HCT116 (cell line): ENCODE measurements around the gene PNRC2. TPM values are rescaled to one million over a fixed set of nuclear protein-coding genes. Genes with fewer than 3 reads are reported as not detected.

Source experiments
- ATAC-seq: fragments of 200-7000 bp; cut with Tn5 transposase; 2 replicates; pipeline ENCODE4 v1.9.1; 2020; ENCODE audit warnings: mild to moderate bottlenecking, moderate library complexity
- BruUV-seq: library from RNA; stranded (reverse); fragments of 400-500 nt; replicated peaks from 2 replicates; lab custom pipeline; 2021; lab: Mats Ljungman, UMichigan
- CTCF ChIA-PET: fragments of 300-600 bp; sonication (Branson Sonifier 250); formaldehyde crosslinking; loops from one replicate; lab custom pipeline; 2021; ENCODE audit warnings: antibody characterized with exemption; lab: Charles Lee
- POLR2A ChIA-PET: fragments of 300-600, 350-600 bp; sonication (Branson Sonifier 250); formaldehyde crosslinking; loops from one replicate; lab custom pipeline; 2021; ENCODE audit warnings: antibody characterized with exemption; lab: Charles Lee
- RAD21 ChIA-PET, 2 experiments: fragments of 300-600 bp; sonication (Branson Sonifier 250); formaldehyde crosslinking; loops; one replicate each; lab custom pipeline; 2023; ENCODE audit warnings: low total read pairs in 2 of 2; ENCODE audit not compliant: uncharacterized antibody in 2 of 2, unreplicated experiment in 2 of 2, low non-redundant PET in 1 of 2; lab: Charles Lee
- DNase-seq: peaks from one replicate; pipeline ENCODE4 v3.0.0-alpha.2; 2010; ENCODE audit warnings: low read depth, low spot score
- H2AFZ ChIP-seq: fragments of 200-600 bp; shearing (Covaris generic), sonication (generic); 2 replicates; pipeline ENCODE4 v1.6.1; 2017; ENCODE audit warnings: low read depth, mixed run types, mixed read lengths, antibody characterized with exemption, low read length; ENCODE audit not compliant: poor library complexity, severe bottlenecking
- H3K27ac ChIP-seq: 2 replicates; pipeline ENCODE4 v1.5.1; 2012; ENCODE audit warnings: low read depth, low read length
- H3K27me3 ChIP-seq: fragments of 200-600 bp; sonication (generic); 2 replicates; pipeline ENCODE4 v1.6.1; 2016; ENCODE audit warnings: mixed run types, low read length, mixed read lengths; ENCODE audit not compliant: insufficient read depth
- H3K36me3 ChIP-seq, 2 experiments: fragments of 200-500 bp in 1 of 2; fragments of 200-600 bp in 1 of 2; sonication (Bioruptor generic) in 1 of 2; sonication (generic) in 1 of 2; 2 replicates each; pipeline versions ENCODE4 v1.5.1 to v1.6.1; 2014 to 2016; ENCODE audit warnings: low read length in 2 of 2, inconsistent platforms in 1 of 2, mixed read lengths in 1 of 2, mixed run types in 1 of 2; ENCODE audit not compliant: insufficient read depth in 2 of 2, control insufficient read depth in 1 of 2
- H3K4me1 ChIP-seq, 2 experiments: fragments of 200-600 bp in 1 of 2; sonication (generic) in 1 of 2; 2 replicates each; pipeline versions ENCODE4 v1.5.1 to v1.6.1; 2012 to 2017; ENCODE audit warnings: low read length in 2 of 2, inconsistent platforms in 1 of 2, mild to moderate bottlenecking in 1 of 2, mixed read lengths in 1 of 2, mixed run types in 1 of 2, moderate library complexity in 1 of 2; ENCODE audit not compliant: insufficient read depth in 2 of 2, control insufficient read depth in 1 of 2
- H3K4me2 ChIP-seq: fragments of 200-600 bp; sonication (generic); 2 replicates; pipeline ENCODE4 v1.6.1; 2017; ENCODE audit warnings: mixed run types, low read length, mixed read lengths
- H3K4me3 ChIP-seq, 2 experiments: fragments of 200-600 bp in 1 of 2; sonication (generic) in 1 of 2; replicated peaks in 1 of 2; 2 replicates each; pipeline ENCODE4 v1.5.1; 2011 to 2016; ENCODE audit warnings: low read length in 2 of 2, control low read depth in 1 of 2, low read depth in 1 of 2, mild to moderate bottlenecking in 1 of 2, mixed read lengths in 1 of 2, mixed run types in 1 of 2
- H3K79me2 ChIP-seq: fragments of 200-600 bp; sonication (generic); 2 replicates; pipeline ENCODE4 v1.6.1; 2017; ENCODE audit warnings: mild to moderate bottlenecking, mixed run types, low read length, moderate library complexity, mixed read lengths; ENCODE audit not compliant: insufficient read depth
- H3K9ac ChIP-seq: fragments of 200-600 bp; sonication (generic); 2 replicates; pipeline ENCODE4 v1.6.1; 2016; ENCODE audit warnings: low read length, mixed read lengths
- H3K9me2 ChIP-seq: fragments of 200-600 bp; sonication (generic), shearing (Covaris generic); 2 replicates; pipeline ENCODE4 v1.6.1; 2017; ENCODE audit warnings: mixed run types, mild to moderate bottlenecking, moderate library complexity; ENCODE audit not compliant: insufficient read depth
- H3K9me3 ChIP-seq, 2 experiments: fragments of 200-500 bp in 1 of 2; fragments of 200-600 bp in 1 of 2; sonication (Bioruptor generic) in 1 of 2; sonication (generic) in 1 of 2; 2 replicates each; pipeline ENCODE4 v1.6.1; 2014 to 2017; ENCODE audit warnings: low read length in 2 of 2, mixed read lengths in 2 of 2, inconsistent platforms in 1 of 2, low read depth in 1 of 2, mild to moderate bottlenecking in 1 of 2, mixed run types in 1 of 2, moderate library complexity in 1 of 2; ENCODE audit not compliant: control insufficient read depth in 1 of 2, insufficient read depth in 1 of 2
- H4K20me1 ChIP-seq: fragments of 200-600 bp; sonication (generic), shearing (Covaris generic); 2 replicates; pipeline ENCODE4 v1.6.1; 2017; ENCODE audit warnings: mixed run types, mild to moderate bottlenecking, moderate library complexity; ENCODE audit not compliant: insufficient read depth
- CBX3 ChIP-seq: IDR thresholded peaks from 2 replicates; pipeline ENCODE4 v1.6.1; 2012; ENCODE audit warnings: low read depth
- CEBPB ChIP-seq: IDR thresholded peaks from 2 replicates; pipeline ENCODE4 v1.6.1; 2012; ENCODE audit warnings: low read depth
- ELF1 ChIP-seq: IDR thresholded peaks from 2 replicates; pipeline ENCODE4 v1.6.1; 2012; ENCODE audit warnings: low read depth, borderline replicate concordance
- EZH2 ChIP-seq: fragments of 200-600 bp; sonication (generic); IDR thresholded peaks from 2 replicates; pipeline ENCODE4 v1.6.1; 2017; ENCODE audit warnings: antibody characterized with exemption, mixed run types
- EZH2phosphoT487 ChIP-seq: fragments of 200-600 bp; IDR thresholded peaks from 2 replicates; pipeline ENCODE4 v1.6.1; 2018; ENCODE audit warnings: antibody characterized with exemption, borderline replicate concordance
- JUND ChIP-seq: IDR thresholded peaks from 2 replicates; pipeline ENCODE4 v1.6.1; 2012
- POLR2AphosphoS5 ChIP-seq: IDR thresholded peaks from 2 replicates; pipeline ENCODE4 v1.6.1; 2011; ENCODE audit warnings: mild to moderate bottlenecking, low read depth, low read length, moderate library complexity
- RAD21 ChIP-seq: IDR thresholded peaks from 2 replicates; pipeline ENCODE4 v1.6.1; 2012; ENCODE audit warnings: low read depth, mild to moderate bottlenecking
- SP1 ChIP-seq: IDR thresholded peaks from 2 replicates; pipeline ENCODE4 v1.6.1; 2012; ENCODE audit warnings: low read depth
- SRF ChIP-seq: IDR thresholded peaks from 2 replicates; pipeline ENCODE4 v1.6.1; 2012; ENCODE audit warnings: low read depth
- YY1 ChIP-seq: IDR thresholded peaks from 2 replicates; pipeline ENCODE4 v1.6.1; 2011; ENCODE audit warnings: low read length, low read depth, moderate library complexity, mild to moderate bottlenecking; ENCODE audit not compliant: insufficient replicate concordance; ENCODE audit errors: extremely low read depth
- ZFX ChIP-seq: fragments of 450-650 bp; IDR thresholded peaks from 2 replicates; pipeline ENCODE4 v1.6.1; 2017
- ZNF274 ChIP-seq: fragments of 200-500 bp; sonication (Bioruptor generic); IDR thresholded peaks from 2 replicates; pipeline ENCODE4 v1.6.1; 2014; ENCODE audit warnings: mild to moderate bottlenecking, low read depth, low read length, inconsistent platforms
- intact Hi-C: fragments of 100-400 bp; cut with micrococcal nuclease; formaldehyde crosslinking; loops from 2 replicates; pipeline ENCODE4 v1.10.0; 2022
- total RNA-seq: library from RNA; stranded (reverse); gene quantifications from one replicate; pipeline ENCODE4 v1.2.1, GENCODE V29; 2021; ENCODE audit not compliant: unreplicated experiment
- TF ChIP-seq, protein P1 (sequence below): IDR thresholded peaks from 2 replicates; pipeline ENCODE4 v1.6.1; 2011; ENCODE audit warnings: mild to moderate bottlenecking, low read length, moderate library complexity; ENCODE audit not compliant: insufficient replicate concordance; ENCODE audit errors: extremely low read depth
- TF ChIP-seq, protein P2 (sequence below): IDR thresholded peaks from 2 replicates; pipeline ENCODE4 v1.6.1; 2012
- TF ChIP-seq, protein P3 (sequence below), 3 experiments: fragments of 200-600 bp in 1 of 3; sonication (generic) in 1 of 3; IDR thresholded peaks in 2 of 3; conservative IDR thresholded peaks in 1 of 3; 2 replicates each; pipeline ENCODE4 v1.5.1; 2012 to 2017; ENCODE audit warnings: low read depth in 2 of 3, low read length in 2 of 3, antibody characterized with exemption in 1 of 3, borderline replicate concordance in 1 of 3, control low read depth in 1 of 3, mild to moderate bottlenecking in 1 of 3, mixed read lengths in 1 of 3, mixed run types in 1 of 3, moderate library complexity in 1 of 3; ENCODE audit not compliant: insufficient read depth in 1 of 3
- TF ChIP-seq, protein P4 (sequence below): IDR thresholded peaks from 2 replicates; pipeline ENCODE4 v1.6.1; 2012; ENCODE audit warnings: low read depth

The PNRC2 gene
- total RNA-seq, 1 experiment from 2014 or later = 92.1 TPM

DNA sequence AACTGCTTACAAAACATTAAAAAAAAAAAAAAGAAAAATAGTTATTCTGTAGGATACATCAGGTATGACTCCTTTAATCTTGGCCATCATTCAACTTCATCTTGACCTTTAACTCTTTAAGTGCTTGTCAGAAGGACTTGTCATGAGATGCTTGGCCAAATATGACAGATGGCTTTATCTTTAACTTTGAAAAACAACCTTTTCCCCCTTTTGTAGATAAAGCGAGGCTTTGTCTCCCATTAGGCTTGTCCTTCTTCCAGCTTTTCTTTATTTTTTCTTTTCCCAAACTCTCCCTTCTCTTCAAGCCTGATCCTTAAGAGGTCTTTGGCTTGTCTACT lies 18.2 kb downstream of the PNRC2 start:
- ChIA-PET POLR2A (no interaction called here), CTCF (no interaction called here), RAD21 (no interaction called here)
- Histone ChIP-seq H2AFZ (no peak overlapping the region), H3K4me3 (no peak overlapping the region), H3K27ac (no peak overlapping the region), H3K9me3 (no peaks in the 10 kb centered on the region), H4K20me1 (peaks cover 45% of the 10 kb centered on the region; the same call in 1 of the 2 replicates), H3K9ac (peak overlapping the region; percentile 77; the same call in 1 of the 2 replicates), H3K36me3 (peaks cover 24 to 47% of the 10 kb centered on the region in 2 experiments), H3K27me3 (no peaks in the 10 kb centered on the region), H3K4me1 (peaks cover 15 to 36% of the 10 kb centered on the region in 2 experiments), H3K9me2 (no peaks in the 10 kb centered on the region), H3K79me2 (peaks cover 74% of the 10 kb centered on the region), H3K4me2 (peak overlapping the region; percentile 74; the same call in 1 of the 2 replicates)
- TF ChIP-seq CBX3 (no peak), YY1 (no peak), POLR2AphosphoS5 (no peak), ZNF274 (no peak), ELF1 (no peak), SRF (no peak), EZH2 (no peak), SP1 (no peak), JUND (no peak), ZFX (no peak), CEBPB (no peak), EZH2phosphoT487 (no peak), RAD21 (no peak)
- TF ChIP-seq, protein P1, sequence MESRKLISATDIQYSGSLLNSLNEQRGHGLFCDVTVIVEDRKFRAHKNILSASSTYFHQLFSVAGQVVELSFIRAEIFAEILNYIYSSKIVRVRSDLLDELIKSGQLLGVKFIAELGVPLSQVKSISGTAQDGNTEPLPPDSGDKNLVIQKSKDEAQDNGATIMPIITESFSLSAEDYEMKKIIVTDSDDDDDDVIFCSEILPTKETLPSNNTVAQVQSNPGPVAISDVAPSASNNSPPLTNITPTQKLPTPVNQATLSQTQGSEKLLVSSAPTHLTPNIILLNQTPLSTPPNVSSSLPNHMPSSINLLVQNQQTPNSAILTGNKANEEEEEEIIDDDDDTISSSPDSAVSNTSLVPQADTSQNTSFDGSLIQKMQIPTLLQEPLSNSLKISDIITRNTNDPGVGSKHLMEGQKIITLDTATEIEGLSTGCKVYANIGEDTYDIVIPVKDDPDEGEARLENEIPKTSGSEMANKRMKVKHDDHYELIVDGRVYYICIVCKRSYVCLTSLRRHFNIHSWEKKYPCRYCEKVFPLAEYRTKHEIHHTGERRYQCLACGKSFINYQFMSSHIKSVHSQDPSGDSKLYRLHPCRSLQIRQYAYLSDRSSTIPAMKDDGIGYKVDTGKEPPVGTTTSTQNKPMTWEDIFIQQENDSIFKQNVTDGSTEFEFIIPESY = no peak
- TF ChIP-seq, protein P2, sequence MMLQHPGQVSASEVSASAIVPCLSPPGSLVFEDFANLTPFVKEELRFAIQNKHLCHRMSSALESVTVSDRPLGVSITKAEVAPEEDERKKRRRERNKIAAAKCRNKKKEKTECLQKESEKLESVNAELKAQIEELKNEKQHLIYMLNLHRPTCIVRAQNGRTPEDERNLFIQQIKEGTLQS = no peak
- TF ChIP-seq, protein P3, sequence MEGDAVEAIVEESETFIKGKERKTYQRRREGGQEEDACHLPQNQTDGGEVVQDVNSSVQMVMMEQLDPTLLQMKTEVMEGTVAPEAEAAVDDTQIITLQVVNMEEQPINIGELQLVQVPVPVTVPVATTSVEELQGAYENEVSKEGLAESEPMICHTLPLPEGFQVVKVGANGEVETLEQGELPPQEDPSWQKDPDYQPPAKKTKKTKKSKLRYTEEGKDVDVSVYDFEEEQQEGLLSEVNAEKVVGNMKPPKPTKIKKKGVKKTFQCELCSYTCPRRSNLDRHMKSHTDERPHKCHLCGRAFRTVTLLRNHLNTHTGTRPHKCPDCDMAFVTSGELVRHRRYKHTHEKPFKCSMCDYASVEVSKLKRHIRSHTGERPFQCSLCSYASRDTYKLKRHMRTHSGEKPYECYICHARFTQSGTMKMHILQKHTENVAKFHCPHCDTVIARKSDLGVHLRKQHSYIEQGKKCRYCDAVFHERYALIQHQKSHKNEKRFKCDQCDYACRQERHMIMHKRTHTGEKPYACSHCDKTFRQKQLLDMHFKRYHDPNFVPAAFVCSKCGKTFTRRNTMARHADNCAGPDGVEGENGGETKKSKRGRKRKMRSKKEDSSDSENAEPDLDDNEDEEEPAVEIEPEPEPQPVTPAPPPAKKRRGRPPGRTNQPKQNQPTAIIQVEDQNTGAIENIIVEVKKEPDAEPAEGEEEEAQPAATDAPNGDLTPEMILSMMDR (IDR thresholded peaks at IDR 0.05 in 2 of 3, conservative IDR thresholded peaks at IDR 0.05 in 1 of 3; ENCODE audit: borderline replicate concordance in 1 of 3, insufficient read depth in 1 of 3, low read depth in 2 of 3, low read length in 2 of 3) = no peak
- TF ChIP-seq, protein P4, sequence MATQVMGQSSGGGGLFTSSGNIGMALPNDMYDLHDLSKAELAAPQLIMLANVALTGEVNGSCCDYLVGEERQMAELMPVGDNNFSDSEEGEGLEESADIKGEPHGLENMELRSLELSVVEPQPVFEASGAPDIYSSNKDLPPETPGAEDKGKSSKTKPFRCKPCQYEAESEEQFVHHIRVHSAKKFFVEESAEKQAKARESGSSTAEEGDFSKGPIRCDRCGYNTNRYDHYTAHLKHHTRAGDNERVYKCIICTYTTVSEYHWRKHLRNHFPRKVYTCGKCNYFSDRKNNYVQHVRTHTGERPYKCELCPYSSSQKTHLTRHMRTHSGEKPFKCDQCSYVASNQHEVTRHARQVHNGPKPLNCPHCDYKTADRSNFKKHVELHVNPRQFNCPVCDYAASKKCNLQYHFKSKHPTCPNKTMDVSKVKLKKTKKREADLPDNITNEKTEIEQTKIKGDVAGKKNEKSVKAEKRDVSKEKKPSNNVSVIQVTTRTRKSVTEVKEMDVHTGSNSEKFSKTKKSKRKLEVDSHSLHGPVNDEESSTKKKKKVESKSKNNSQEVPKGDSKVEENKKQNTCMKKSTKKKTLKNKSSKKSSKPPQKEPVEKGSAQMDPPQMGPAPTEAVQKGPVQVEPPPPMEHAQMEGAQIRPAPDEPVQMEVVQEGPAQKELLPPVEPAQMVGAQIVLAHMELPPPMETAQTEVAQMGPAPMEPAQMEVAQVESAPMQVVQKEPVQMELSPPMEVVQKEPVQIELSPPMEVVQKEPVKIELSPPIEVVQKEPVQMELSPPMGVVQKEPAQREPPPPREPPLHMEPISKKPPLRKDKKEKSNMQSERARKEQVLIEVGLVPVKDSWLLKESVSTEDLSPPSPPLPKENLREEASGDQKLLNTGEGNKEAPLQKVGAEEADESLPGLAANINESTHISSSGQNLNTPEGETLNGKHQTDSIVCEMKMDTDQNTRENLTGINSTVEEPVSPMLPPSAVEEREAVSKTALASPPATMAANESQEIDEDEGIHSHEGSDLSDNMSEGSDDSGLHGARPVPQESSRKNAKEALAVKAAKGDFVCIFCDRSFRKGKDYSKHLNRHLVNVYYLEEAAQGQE = no peak
- DNase-seq (no peak), ATAC-seq (no peak)
- no TSS peak for BruUV-seq
- intact Hi-C loops = no loop called here
